Right lobe of liver (tissue), 4 donors: ENCODE measurements around the gene ERCC6L2.

Experiments used
- POLR2A ChIP-seq: fragments of 450-650 bp; IDR thresholded peaks from one replicate; pipeline ENCODE4 v1.6.1; 2017; ENCODE audit warnings: antibody characterized with exemption, mild to moderate bottlenecking
- TF ChIP-seq, protein P1 (sequence below), 4 donors: fragments of 200-600 bp in 3 of 4; fragments of 450-650 bp in 1 of 4; IDR thresholded peaks; one replicate each; pipeline versions ENCODE4 v1.5.1 to v1.8.0; 2016 to 2022; ENCODE audit warnings: antibody characterized with exemption in 4 of 4, mild to moderate bottlenecking in 2 of 4
- donor health status: DM: no; HTN: no; CAD: no.
- donor health status: DM: no; HTN: no; CAD: no.
- donor health status: DM: no; HTN: yes; CAD: no.

- TF ChIP-seq POLR2A, result no peak
- TF ChIP-seq, protein P1, sequence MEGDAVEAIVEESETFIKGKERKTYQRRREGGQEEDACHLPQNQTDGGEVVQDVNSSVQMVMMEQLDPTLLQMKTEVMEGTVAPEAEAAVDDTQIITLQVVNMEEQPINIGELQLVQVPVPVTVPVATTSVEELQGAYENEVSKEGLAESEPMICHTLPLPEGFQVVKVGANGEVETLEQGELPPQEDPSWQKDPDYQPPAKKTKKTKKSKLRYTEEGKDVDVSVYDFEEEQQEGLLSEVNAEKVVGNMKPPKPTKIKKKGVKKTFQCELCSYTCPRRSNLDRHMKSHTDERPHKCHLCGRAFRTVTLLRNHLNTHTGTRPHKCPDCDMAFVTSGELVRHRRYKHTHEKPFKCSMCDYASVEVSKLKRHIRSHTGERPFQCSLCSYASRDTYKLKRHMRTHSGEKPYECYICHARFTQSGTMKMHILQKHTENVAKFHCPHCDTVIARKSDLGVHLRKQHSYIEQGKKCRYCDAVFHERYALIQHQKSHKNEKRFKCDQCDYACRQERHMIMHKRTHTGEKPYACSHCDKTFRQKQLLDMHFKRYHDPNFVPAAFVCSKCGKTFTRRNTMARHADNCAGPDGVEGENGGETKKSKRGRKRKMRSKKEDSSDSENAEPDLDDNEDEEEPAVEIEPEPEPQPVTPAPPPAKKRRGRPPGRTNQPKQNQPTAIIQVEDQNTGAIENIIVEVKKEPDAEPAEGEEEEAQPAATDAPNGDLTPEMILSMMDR (IDR thresholded peaks at IDR 0.05), result no peak
These were observed 88.2 kb downstream of the ERCC6L2 start for GRCh38 chr9:95963659-95964058.
